T-helper 9 cell (primary cell): ENCODE data around the gene TBL1X.

Source experiments
- DNase-seq: peaks from one replicate; pipeline ENCODE4 v3.0.0-alpha.2; 2020

The TBL1X gene

DNA sequence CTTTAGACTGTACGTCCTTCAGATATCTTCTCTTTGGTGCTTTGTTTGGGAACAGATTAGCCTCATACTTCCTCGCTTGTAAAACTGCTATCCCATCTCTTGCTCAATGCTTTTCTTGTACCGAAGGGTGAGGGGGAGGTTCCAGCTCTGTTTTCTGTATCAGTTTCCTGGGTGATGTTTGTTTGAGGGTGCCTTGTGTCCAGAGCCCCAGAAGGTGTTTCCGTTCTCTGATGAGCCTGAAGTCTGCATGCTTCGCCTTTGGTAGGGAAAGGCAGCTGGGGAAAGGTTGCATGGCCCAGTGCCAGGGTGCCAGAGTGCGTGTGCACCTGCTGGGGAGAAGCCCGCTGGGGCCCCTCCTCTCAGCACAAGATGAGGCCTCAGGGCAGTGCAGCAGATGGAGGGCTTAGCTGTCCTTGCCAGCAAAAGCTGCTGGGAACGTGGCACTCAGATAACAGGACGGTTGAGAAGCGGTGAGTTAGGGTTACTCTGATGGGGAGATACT, 73.7 kb downstream of the TBL1X start:
- DNase-seq = no peak

DNA sequence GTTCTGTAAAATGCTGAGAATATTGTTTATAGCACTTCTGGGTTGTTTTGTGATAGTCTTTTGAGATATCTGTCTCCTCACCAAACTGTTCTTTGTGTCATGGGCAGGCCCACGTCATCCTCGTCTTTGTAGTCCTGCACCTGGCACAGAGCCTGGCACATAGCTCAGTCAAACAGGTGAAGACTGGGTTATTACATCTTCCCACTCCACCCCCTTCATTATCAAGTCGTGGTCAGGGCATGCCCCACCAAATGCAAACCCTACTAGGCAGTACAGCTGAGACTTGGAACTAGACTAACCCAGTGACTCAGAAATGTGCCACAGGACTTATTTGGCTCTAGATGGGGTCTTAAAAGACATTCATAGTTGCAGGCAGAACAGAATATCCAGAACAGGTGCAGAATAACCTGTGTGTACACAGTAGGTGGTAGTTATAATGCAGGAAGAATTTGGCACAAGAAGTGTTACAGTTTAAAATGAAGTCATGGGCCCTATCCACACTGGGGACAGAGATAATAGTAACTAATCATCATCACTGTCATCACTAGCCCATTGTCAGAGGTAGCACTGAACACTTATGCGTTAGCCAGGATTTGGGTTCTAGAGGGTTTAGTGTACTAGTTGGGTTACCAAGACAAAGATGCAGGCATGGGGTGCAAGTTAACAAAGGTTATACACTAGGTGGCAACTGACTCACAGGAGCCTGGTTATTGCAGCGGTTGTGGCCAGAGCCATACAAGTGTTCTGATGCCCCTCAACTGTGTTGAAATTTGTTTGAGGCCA, 74.9 kb downstream of the TBL1X start:
- DNase-seq = no peak

DNA sequence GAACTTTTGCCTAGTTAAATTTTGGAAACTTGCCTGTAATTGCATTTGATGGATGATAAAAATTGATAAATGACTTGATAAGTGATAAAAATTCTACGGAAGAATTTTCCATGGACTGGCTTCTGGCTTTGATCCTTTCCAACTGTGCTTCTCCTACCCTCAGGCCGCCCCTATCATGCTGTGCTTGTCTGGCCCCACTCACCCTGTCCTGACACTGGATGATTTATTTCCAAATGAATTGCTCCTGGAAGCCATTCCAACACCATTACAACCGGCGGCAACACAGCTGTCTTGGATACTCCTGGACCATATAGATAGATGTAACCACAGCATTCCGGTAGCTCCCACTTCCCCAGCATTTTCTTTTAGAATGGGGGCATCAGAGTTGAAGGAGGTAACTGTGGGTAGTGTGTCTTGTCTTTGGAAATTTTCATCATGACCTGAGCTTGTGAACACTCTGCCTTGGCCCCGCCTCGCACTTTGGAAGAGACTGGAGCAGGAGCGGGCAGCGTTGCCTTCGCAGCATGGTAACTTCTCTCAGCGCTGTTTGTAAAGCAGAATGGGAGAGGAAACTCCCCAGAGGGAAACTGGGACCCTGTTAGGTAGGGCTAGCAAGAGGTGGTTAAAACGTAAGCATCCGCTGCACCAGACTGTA, 77.4 kb downstream of the TBL1X start:
- no peak for DNase-seq

- no peak for DNase-seq
Measured at GRCh38 chrX:9542761-9543111, 77.9 kb downstream of the TBL1X start.

DNA sequence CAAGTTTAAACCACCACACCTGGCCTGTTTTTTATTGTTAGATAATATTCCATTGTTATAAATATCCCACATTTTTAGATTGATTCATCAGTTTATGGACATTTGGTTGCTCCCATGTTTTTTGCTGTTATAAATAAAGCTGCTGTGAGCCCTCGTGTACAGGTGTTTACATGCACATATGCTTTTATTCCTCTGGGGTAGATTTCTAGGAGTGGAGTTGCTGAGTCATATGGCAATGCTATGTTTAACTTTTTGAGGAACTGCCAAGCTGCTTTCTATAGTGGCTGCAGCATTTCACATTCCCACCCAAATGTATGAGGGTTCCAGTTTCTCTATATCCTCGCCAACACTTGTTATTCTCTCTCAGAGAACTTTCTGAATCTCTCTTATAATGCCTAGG, 90.5 kb downstream of the TBL1X start:
- no peak for DNase-seq

GRCh38 chrX:9557091-9557490, 92.2 kb downstream of the TBL1X start:
- DNase-seq = no peak

DNA sequence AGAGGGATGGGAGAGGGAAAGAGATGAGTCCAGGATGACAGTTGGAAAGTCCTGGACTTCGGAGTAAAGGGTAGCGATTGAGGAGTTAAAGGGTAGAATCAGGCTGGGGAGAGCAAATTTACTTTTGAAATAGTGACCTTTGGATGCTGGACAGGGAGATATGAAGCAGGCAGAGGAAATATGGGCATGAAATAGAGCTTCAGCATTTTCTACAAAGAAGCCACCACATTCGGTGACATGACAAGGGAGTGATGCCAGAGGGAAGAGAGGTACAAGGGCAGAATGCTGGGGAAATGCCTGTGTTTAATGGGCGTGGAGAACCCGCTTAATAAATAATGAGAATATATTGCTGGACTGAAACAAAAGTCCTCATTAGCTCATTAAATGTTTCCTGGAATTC, 92.7 kb downstream of the TBL1X start:
- DNase-seq = no peak

DNA sequence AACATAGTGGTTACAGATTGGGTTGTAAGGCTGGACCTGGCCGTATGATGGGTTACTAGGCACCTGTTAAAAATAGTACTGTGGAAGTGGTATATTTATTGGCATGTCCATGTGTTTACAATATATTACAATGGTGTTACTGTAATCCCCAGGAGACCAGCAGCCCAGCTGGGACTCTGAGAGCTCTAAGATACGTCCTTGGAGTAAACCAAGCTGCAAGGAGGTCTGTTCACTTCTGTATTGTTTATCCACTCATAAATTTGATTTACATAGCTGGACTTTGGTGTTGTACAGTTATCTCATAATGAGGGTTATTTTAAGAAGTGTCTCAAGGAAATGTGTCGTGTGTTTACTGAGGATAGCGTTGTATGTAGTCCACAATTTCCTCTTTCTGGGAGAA, 93.8 kb downstream of the TBL1X start:
- no peak for DNase-seq

DNA sequence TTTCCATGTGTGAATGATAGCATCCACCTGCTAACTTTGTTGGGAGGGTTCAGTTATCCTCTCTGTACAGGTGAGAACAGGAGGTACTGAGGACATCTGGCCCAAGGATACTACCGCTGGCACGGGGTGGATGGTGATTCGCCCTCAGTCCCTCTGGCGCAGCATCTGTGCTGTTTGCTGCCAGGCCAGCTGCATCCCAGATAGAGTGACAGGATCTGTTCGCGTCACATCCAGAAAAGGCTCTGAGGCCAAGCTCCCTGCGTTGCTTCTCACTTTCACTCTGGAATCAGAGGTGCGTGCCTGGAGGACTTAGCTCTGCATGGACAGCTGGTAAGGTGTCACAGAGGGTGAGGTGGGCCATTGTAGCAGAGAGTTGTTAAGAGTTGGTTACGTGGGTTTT, 95.4 kb downstream of the TBL1X start:
- DNase-seq = no peak

- no peak for DNase-seq
Measured at GRCh38 chrX:9561199-9561598, 96.3 kb downstream of the TBL1X start.

DNA sequence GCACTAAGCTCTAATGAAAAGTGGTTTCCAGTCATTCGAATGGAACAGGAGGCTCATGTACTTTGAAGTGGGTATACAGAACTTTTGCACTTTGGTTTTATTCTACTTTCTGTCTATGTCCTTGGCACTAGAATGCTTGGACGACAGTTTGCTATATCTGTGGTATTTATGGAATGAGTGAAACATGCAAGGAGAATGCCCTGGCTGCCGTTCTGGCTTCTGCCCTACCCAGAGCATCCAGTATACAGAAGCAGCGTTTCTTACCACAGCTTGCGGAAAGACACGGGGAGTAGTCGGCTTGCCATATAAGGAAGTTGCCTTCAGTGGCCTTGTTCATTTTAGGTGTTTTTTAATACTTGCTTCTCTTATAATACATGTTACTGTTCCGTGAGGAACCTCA, 98.0 kb downstream of the TBL1X start:
- no peak for DNase-seq

DNA sequence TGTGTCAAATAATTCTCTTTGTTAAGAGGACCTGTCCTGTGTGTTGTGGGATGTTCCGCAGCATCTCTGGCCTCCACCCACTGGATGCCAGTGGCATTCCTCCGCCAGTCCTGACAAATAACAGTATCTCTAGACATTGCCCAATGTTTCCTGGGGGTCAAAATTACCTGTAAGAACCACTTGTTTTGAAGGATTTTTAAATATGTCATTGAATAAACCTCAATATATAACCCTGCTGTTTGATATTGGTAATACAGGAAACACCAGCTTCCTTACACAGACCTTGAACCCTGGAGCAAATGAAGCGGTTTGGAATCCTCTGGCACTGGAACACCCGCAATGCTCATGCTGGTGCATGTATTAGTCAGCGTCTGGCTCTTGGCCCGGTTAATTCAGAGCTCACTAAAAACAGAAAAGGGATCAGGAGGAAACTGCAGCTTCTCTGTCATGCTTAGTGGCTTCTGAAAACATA, 101.3 kb downstream of the TBL1X start:
- no peak for DNase-seq

DNA sequence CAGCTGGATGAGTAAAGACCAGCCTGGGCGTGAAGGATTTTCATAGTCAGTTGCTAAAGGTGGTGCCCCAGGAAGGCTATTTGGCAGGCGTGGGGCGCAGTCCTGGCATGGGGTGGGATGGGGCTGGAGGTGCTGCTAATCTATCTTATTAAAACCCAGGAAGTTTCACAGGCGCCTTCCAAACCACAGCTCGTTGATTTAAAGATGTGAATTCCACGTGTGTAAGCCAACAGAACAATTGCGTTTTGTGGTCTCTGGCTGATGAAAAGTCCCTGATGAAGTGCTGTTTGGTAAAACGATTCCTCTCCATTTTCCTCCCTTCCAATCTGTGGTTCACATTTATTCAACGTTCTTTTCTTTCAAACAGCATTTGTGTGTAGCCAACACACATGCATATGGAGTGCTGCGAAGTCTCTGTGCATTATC, 105.0 kb downstream of the TBL1X start:
- DNase-seq = no peak

- no peak for DNase-seq
Measured at GRCh38 chrX:9573282-9574106, 108.6 kb downstream of the TBL1X start.

DNA sequence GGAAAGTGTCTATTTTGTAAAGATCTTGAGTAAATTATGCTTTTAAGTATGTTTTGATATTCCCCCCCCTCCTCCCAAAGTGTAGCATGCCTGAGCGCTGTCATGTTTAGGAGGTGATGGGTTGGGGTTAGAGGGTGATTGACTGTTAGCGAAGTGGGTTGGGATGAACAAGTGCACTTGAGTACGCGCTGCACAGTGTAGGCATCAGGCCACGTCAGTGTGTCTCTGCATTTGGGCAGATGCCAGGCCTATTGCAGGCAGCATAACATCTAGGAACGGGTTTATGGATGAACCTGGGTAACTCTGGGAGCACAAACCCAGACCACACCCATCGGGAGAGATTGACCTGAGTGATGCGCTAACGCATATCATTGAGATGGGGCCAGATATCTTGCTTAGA, 111.2 kb downstream of the TBL1X start:
- no peak for DNase-seq

GRCh38 chrX:9577555-9577954, 112.7 kb downstream of the TBL1X start:
- DNase-seq = no peak

- no peak for DNase-seq
Measured at GRCh38 chrX:9578083-9578779, 113.4 kb downstream of the TBL1X start.

- no peak for DNase-seq
Measured at GRCh38 chrX:9581771-9582385, 117.0 kb downstream of the TBL1X start.

DNA sequence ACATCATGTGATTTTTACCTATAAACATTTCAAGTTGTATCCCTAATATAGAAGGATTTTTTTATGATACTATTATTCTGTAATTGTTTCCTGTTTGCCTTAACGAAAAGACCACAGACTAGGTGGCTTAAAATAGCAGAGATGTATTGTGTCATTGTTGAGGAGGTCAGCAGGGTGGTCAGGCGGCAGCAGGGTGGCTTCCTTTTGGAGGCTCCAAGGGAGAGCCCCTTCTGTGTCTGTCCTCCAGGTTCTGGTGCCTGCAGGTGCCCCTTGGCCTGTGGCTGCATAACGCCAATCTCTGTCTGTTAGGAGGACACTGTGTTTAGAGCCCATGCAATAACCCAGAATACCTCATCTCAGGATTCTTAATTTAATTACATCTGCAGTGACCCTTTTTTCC, 118.1 kb downstream of the TBL1X start:
- no peak for DNase-seq

- DNase-seq = no peak
Measured at GRCh38 chrX:9586992-9587392, 122.1 kb downstream of the TBL1X start.

DNA sequence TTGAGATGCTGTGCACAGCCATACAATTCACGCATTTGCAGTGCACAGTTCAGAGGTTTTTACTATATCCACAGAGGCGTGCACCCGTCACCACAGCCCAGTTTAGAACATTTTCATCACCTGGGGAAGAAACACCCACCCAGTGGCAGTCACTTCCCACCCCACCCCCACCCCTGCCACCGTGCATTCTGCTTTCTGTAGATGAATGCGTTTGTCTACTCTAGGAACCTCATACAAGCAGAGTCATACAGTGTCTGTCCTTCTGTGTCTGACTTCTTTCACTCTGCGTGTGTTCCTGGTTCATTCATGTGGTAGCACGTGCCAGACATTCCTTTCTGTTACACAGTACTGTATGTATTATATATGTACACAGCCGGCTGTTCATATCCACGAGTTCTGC, 122.8 kb downstream of the TBL1X start:
- no peak for DNase-seq

DNA sequence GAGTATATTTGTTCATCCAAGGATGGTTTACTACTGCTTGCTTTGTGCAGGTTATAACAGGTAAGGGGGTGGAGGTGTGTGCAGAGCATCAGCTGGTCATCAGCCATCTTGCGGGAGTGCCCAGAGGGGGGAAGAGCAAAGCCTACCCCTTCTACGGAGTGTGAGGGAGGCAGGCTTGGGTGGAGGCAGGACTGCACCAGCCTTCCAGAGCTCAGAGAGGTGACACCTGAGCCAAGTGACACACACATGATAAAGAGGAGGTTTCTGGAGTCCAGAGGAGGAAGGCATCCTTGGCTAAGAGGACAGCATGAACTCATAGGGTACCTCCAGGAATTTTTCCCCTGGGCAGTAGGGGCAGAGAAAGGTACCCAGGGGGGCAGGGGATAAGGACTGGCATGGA, 126.6 kb downstream of the TBL1X start:
- no peak for DNase-seq
